GM21390 (cell line): ENCODE data around the gene FAM193B.
A peak's percentile ranks its signal among the peaks of the same experiment; 100 is the strongest.

Experiments used
- ATAC-seq: cut with Tn5 transposase; IDR thresholded peaks from one replicate; pipeline ENCODE4 v1.9.1; 2021; ENCODE audit not compliant: unreplicated experiment

FAM193B gene

DNA sequence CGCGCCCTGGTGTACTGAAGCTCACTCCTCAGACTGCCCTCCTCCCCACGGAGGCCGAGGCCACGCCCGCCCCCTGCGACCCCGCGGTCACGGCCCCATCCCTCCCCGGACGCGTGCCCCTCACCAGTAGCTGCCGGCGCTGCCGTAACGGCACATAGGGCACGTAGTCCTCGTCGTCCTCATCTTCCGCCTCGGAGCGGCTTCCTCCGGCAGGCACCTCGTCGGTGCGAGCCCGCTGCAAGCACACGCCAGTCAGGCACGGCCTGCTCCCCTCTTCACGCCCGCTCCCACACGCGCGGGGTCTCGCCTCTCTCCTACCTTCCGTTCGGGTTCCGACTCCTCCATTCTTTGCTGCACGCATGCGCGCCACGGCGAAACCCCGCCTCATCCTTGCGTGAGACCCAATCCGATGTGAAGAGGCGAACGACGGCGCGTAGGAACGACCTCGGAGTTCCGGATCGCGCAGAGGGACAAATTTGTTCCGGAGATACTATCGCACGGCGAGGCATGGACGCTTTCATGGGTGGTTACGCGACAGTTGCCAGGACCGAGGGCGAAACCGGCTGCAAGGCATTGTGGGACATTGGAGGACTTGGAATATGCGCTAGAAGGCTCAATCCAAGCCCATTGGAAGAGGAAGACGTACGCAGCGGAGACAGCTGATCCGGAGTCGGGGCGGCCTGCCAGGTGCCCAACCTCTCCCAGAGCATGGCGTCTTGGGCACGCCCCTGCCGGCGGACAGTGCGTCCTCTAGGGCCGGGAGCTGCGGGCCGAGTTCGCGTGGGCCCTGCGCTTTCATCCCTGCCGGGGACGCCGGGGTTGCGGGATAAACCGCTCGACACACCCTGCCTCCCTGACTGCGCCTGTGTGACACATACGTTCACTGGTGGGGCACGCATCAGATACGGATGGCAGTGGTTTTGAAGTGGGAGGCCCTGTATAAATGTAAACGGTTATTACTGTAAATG lies 37.5 kb downstream of the FAM193B start, which contains the start of gene DDX41:
Gene DDX41, minus strand, starts transcription at position 361 of the 968 bp plus-strand sequence. Its CDS starts 16 bp downstream, at position 345.
- ATAC-seq = peak; percentile 74

DNA sequence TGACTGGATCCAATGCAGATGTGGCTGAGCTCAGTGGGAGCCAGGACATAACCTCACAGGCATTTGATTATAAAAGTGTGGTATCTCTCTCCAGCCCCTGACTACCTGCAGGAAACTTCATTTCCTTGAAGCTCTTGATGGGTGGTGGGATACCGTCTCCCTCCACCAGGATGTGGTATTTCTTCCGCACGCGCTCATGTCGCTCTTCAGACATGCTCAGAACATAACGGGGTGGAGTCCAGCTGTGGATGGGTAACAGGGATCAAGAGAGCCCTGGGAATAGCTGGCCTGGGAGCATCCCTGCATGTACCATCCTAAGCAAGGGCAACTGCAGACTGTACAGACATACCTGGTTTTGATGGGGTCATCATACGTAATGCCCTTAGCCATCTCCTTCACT lies 38.8 kb downstream of the FAM193B start:
- no peak for ATAC-seq

DNA sequence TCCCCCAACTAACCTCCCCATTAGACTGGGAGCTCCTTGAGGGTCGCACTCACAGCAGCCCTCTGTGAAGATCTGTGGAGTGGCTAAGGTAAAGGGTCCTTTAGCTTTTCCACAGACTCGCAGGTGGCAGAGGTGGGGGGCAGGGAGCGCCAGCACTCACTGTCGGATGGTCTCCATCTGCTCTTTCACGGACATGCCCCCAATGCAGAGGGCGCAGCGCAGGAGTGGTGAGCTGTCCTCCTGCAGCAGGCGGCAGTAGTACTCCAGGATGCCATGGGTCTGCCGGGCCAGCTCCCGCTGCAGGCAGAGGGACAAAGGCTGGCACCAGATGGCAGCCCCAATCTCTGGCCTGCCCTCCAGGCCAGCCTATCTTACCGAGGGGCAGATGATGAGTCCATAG lies 39.8 kb downstream of the FAM193B start:
- ATAC-seq = no peak

DNA sequence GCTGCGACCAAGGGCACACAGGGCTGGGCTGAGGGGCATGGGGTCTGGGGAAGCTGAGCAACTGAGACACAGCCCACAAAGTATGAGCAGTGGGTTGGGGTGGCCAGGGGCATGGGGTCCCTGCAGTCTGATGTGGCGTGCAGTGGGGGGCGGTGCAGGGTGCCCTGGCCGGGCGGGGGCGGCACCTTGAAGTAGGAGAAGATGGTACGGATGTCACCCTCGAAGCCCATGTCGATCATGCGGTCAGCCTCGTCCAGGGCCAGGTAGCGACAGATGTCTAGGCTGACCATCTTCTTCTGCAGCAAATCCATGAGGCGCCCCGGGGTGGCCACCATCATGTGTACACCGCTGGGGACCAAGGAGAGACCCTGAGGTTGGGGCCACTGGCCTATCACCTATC lies 40.9 kb downstream of the FAM193B start:
- ATAC-seq = no peak

DNA sequence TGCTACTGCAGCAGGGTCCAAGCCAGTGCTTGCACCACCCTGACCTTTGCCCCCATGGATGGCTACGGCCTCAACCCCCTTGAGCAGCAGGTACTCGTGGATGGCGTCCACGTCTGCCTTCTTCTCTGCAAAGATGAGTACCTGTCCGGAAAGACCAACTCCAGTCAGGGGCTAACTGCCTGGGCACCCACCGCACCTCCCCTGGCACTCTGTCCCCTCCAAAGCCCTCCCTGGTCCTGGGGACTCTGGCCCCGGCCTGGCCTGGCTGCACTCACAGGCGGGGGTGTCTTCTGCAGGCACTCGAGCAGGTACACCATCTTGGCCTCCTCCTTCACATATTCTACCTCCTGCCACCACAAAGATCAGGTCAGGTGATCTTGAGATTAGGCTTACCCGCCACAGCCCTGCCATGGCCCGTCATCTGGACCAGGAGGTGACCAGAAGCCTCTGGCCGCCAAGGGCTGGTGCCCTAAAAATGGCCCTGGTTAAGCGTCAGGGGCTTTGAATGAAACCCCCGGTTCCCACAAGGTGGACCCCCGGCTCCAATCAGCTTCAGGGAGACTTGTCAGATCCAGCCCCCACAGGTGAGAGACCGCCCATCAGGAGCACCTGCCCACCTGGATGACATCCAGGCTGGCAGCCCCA lies 41.5 kb downstream of the FAM193B start:
- no peak for ATAC-seq

DNA sequence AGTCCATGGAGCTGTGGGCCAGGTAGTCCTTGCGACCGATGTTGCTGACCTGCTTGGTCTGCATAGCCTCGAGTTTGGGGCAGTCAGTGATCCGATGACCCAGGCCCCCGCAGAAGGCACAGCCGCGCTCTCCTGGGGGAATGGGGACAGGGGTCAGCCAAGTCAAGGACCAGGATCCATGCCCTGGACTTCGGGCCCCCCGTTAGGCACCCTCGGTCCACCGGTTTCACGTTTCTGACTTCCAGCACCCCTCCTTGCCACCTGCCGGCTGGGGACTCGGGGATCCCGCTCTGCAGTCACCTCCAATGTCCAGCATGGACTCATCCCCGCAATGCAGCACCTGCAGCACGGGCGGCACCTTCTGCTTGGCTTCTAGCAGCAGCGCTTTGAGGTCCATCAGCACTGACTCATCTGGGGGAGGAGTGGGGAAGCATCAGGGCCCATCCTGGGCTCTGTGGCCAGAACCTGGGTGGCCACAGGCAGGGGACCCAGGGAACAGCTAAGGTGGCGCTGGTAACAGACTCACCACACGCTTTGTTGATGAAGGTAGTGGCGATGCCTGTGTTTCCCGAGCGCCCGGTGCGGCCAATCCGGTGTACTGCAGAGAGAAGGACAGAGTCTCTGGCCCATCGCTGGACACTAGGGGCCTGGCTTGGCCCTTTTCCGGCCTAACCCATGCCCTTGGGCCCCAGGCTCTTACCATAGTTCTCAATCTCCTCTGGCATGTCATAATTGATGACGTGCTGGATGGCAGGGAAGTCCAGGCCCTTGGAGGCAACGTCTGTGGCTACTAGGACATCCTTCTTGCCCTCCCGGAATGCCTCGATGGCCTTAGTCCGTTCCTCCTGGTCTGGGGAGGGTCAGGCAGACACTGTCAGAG lies 42.3 kb downstream of the FAM193B start:
- ATAC-seq = no peak

DNA sequence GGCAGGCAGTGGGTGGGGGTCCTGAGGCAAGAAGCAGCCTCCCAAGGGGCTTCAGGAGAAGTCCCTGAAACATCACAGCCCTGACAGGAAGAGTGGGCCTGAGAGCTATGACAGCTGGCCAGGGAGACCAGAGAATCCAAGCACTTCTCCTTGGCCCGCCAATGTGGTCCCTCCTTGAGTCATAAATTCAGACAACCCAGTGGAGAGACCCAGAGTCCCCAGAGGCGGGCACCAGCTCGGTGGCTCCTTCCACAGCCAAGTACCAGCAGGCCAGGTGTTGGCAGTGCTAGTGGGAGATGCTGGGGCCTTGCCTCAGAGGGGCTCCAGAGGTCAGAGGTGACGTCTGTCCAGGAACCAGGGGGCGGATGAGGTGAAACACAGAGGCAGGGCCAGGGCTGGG lies 43.2 kb downstream of the FAM193B start:
- ATAC-seq = no peak

DNA sequence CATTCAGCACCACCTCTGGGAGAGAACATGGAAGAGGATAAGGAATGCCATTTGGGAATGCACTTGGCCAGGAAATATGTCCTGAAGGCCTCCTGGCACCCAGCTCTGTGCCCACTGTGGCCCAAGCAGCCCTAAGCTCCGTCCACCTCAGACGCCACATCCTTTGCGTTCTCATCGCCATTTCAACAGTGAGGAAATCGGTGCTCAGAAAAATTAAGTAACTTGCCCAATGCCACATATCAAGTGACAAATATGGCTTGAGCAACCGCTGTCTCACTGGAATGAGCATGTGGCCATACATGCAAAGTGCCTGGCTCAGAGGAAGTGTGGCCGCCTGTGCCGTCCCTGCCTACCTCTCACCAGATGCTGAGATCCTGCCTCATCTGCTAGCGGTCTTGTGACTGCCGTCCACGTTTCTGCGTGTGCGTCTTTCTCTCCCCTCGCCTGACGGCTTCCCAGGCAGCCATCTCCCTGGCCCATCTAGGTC lies 43.8 kb downstream of the FAM193B start:
- ATAC-seq = no peak

DNA sequence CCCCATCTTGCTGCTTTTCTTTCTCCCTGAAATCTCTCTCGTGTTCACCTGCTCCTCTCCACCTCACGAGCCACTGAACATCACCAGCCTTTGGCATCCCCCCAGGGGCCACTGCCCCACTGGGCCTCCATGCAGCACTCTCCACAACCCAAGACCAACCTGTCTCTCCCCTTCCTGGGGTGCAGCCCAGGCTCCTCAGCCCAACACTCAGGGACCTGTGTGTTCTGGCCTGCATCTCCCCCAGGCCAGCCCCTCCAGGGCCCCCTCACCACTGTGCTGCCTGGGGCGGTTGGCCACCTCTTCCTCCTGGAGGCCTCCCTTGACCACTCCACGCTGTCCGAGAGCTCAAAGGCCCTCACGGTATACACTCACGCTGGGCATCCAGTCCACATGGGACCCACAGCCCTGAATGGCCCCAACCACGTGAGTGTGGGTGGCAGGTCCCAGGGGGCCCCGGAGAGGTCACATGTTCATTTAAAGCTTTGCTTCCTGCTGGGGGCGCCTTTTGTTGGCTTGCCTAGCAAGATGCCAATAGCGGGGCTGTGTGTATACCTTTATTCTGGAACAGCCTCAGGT lies 44.3 kb downstream of the FAM193B start:
- peak; percentile 37 for ATAC-seq

DNA sequence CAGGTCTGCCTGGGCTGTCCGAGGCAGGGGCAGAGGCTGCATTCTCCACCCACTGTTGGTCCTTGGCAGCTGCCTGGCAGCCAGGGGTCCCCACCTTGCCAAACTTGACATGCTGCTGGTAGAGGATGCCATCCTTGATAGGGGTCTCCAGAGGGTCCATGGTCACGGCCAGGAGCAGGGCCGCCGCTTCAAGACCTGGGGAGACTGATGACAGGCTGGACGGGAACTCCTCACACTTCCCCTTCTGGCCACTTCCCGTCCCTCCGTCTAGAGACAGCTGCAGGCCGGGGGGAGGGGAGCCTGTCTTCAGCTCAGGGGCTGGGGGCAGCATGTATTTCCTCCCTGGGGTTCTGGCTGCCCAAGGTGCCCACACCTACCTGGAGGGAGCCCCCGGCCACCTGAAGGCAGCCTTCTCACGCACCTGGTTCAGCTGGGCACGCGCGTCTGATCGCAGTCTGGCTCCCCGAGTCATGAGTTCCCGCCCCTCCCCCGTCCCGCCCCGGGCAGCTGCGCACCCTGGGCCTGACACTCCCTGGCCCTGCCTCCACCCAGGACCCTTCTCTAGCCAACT lies 44.9 kb downstream of the FAM193B start, which contains the start of gene DOK3:
Gene DOK3, minus strand, starts transcription at position 446 of the 571 bp plus-strand sequence. Its CDS starts 286 bp downstream, at position 160.
- no peak for ATAC-seq

DNA sequence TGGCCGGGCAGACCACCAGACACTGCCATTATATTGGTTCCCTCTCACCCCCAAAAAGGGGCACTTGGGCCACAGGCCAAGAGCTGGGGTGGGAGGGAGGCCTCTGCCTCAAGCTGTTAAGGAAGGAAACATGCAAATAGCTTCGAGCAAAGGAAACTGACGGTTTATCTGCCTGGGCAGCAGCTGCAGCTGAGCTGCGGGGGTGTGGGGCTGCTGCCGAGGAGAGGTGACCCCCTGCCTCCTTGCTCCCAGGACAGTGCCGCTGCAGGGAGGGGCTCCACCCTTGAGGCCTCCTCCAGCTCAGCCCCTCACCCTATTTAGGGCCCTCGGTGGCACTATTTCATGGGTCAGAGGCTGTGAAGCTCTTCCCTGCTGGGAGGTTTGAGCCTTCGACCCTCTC lies 45.5 kb downstream of the FAM193B start:
- no peak for ATAC-seq

DNA sequence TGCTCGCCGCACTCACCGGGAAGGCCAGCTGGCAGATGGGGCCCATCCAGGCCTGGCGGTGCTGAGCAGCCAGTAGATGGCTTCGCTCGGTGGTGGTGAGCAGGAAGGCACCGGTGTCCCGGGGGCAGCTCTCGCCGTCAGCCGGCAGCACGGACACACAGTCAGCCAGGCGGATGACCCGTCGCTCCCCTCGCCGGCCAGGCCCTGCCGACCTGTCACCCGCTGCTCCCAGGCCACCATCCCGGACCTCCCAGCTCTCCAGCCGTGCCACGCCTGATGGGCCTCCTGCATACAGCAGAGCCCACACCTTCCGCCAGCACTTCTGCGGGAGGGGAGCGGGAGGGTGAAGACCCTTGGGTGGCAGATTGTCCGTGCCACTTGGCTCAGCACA lies 46.1 kb downstream of the FAM193B start:
- ATAC-seq = no peak

DNA sequence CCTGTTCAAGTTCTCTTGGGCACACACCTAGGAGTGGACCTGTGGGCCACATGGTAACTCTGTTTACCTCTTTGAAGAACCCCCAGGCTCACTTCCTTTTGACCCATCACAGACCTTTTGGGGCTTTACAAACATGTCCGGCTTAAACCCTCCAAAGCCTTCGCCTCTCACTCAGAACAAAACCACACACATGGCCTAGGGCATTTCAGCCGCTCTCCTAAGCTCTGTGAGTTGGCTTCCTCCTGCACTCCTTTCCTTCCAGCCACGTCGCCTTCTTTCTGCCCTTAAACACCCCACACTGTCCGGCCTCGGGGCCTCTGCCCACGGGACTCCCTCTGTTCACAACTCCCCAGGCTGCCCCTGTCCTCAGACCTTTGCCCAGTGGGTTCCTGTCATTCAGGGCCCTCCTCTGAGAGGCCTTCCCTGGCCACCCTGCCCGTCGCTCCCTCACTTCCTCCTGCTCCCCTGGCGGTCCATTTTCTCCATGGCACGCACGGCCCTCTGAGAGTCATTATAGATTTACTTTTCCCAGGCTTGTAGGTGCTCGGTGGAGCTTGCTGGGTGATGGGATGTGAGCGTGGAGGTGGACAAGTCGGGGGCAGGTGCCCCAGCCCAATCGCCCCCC lies 46.7 kb downstream of the FAM193B start:
- no peak for ATAC-seq

DNA sequence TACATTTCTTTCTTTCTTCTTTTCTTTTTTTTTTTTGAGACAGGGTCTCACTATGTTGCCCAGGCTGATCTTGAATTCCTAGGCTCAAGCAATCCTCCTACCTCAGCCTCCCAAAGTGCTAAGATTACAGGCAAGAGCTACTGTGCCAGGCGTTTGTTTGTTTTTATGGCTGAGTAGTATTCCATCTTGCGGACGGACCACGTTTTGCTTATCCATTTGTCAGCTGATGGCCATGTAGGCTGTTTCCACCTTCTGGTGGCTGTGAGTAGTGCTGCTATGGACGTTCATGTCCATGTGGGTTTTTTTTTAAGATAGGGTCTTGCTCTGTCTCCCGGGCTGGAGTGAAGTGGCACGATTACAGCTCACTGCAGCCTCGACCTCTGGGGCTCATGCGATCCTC lies 47.2 kb downstream of the FAM193B start:
- no peak for ATAC-seq

DNA sequence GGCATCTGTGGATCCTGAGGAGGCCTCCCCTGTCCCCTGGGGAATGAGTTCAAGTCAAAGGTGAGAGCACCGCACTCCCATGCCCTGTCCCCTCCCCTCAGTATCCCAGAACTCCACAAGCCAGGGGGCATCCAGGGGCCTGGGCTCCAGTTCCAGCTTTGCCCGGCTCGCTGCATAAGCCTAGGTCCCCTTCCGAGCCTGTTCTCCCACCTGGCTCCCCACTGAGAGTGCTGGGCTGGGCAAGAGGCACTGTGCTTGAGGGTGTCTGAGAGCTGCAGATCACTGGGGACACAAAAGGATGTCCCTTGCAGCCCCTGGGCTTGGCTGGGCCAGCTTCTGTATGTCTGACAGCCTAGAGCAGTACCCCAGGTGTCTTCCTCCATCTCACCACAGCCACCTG lies 49.3 kb downstream of the FAM193B start:
- no peak for ATAC-seq

DNA sequence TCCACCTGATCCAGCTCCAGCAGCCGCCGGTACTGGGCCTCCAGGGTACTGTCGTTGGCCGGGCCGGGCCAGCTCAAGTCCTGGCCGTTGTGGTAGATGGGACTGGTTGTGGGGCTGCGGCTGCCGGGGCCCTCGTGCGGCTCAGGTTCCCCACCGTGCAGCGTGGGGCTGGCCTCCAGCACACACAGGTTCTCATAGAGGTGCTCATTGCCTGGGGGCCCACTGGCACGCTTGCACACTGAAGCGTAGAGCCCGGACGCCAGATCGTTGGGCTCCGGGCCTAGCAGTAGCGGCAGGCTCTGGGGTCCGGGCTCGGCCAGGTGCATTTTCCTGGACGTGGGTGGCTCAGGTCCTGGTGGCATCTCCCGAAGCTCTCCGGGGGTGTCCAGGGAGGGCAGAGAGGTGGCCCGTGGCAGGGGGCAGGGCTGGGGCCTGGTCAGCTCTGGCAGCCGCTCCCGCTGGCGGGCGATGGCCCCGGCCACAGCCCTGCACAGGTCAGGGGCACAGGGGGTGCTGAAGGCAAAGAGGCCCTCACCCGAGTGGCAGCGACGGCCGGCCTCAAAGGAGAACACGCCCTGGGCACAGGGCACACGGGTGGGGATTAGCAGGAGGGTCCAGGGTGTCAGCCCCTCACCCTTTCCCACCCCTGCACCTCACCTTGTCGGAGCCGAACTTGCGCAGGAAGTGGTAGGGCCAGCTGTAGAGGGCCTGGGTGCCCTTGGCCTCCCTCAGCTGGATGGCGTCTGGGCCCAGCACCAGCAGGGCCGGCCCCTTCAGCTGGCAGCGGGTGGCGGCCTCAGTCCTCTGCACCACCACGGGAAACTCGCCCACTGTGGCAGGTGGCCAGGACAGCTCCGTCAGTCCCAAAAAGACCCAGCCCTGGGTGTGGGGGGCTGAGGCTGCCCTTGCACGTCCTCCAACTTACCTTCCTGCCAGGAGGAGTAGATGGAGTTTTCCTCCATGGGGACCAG lies 50.0 kb downstream of the FAM193B start:
- no peak for ATAC-seq

DNA sequence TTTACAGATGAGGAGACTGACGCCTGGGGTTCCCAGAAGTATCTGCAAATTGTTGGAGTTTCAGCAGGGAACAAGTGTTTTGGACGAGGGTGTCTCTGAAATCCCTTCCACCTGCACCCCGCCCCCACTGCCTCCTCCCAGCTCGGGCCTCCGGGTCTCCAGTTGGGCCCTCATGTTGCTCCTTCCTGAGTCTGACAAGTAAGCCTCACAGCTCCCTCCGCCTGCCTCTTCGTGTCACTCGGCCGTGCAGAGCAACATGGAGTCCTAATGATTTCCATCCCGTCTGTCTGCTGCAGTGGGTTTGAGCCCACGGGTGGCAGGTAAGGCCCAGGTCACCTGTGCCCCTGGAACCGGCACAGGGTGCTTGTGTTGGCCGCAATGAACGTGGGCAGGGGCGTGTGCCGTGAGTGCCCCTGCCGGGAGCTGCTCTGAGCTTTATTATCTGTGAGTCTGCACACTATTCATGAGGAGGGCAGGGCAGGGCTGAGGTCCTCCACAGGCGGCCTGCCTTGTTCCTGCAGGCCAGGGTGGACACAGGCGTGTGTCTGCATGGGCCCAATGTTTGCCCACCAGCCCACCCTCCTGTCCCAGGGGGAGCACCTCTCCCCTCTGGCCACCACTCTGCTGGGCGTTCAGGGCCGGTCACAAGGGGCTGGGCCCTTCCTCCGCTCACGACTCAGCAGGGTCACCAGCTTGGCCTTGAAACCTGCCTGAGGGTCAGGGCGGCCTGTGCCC lies 50.8 kb downstream of the FAM193B start:
- ATAC-seq = no peak

DNA sequence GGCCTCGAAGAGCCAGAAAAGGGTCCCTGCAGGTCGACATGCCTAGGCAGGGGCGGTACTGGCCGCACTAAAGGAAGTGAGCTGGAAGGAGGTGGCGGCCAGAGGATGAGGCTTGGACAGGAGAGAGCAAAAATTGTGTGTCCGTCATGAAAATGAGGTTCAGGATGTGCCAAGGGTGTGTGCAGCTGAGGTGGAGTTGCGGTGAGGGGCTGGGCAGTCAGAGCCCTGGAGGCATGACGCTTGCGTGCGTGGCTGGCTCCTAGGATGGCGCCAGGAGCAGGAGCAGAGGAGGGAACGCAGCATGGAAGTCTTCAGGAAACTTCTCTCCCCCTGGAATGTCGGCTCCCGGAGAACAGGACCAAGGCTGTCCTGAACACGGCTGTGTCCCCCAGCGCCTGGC lies 51.5 kb downstream of the FAM193B start:
- ATAC-seq = no peak
